CD8-positive, alpha-beta memory T cell (primary cell): ENCODE data around the gene FAM110A. TPM values are rescaled to one million over a fixed set of nuclear protein-coding genes. Genes with fewer than 3 reads are reported as not detected.
A peak's percentile ranks its signal among the peaks of the same experiment; 100 is the strongest.

ENCODE experiments used
- CTCF ChIA-PET: fragments of 350-600 bp; sonication (Branson Sonifier 250); formaldehyde crosslinking; loops from one replicate; lab custom pipeline; 2021; ENCODE audit warnings: antibody characterized with exemption; lab: Charles Lee
- POLR2A ChIA-PET: fragments of 350-600 bp; sonication (Branson Sonifier 250); formaldehyde crosslinking; loops from one replicate; lab custom pipeline; 2021; ENCODE audit warnings: antibody characterized with exemption; lab: Charles Lee
- DNase-seq, 5 donors: peaks; one replicate each; pipeline versions ENCODE4 v3.0.0 to v3.0.0-alpha.2; 2020 to 2022; ENCODE audit warnings: mixed read lengths in 1 of 5
- H3K27ac ChIP-seq: one replicate; pipeline ENCODE4 v1.7.0; 2013; ENCODE audit warnings: low read depth, mild to moderate bottlenecking, low read length, moderate library complexity
- H3K27me3 ChIP-seq: 2 replicates; pipeline ENCODE4 v1.7.0; 2013; ENCODE audit warnings: low read length, mild to moderate bottlenecking; ENCODE audit not compliant: insufficient read depth, poor library complexity, severe bottlenecking
- H3K36me3 ChIP-seq: 2 replicates; pipeline ENCODE4 v1.7.0; 2013; ENCODE audit warnings: mild to moderate bottlenecking, low read length, moderate library complexity; ENCODE audit not compliant: insufficient read depth
- H3K4me1 ChIP-seq: 2 replicates; pipeline ENCODE4 v1.7.0; 2013; ENCODE audit warnings: mild to moderate bottlenecking, low read length, moderate library complexity; ENCODE audit not compliant: insufficient read depth
- H3K4me3 ChIP-seq: 2 replicates; pipeline ENCODE4 v1.7.0; 2013; ENCODE audit warnings: mild to moderate bottlenecking, low read length
- H3K9me3 ChIP-seq: 2 replicates; pipeline ENCODE4 v1.7.0; 2013; ENCODE audit warnings: mild to moderate bottlenecking, low read length
- H3K27ac Mint-ChIP-seq, 8 donors: one replicate each; pipeline ENCODE4 v1.8.0; 2020 to 2021; ENCODE audit warnings: mixed read lengths in 8 of 8, mild to moderate bottlenecking in 6 of 8, inconsistent platforms in 3 of 8, moderate library complexity in 3 of 8
- H3K27me3 Mint-ChIP-seq, 2 donors: one replicate each; pipeline ENCODE4 v1.8.0; 2020 to 2021; ENCODE audit warnings: mixed read lengths in 2 of 2, mild to moderate bottlenecking in 1 of 2, moderate library complexity in 1 of 2
- H3K36me3 Mint-ChIP-seq, 3 donors: one replicate each; pipeline ENCODE4 v1.8.0; 2020 to 2021; ENCODE audit warnings: mixed read lengths in 3 of 3, inconsistent platforms in 1 of 3, mild to moderate bottlenecking in 1 of 3
- H3K4me1 Mint-ChIP-seq, 3 donors: one replicate each; pipeline ENCODE4 v1.8.0; 2020 to 2021; ENCODE audit warnings: mixed read lengths in 3 of 3, inconsistent platforms in 1 of 3, mild to moderate bottlenecking in 1 of 3
- H3K4me3 Mint-ChIP-seq, 7 donors: one replicate each; pipeline ENCODE4 v1.8.0; 2020 to 2021; ENCODE audit warnings: mixed read lengths in 7 of 7, mild to moderate bottlenecking in 6 of 7, moderate library complexity in 4 of 7, inconsistent platforms in 2 of 7
- H3K9me3 Mint-ChIP-seq, 5 donors: one replicate each; pipeline ENCODE4 v1.8.0; 2020 to 2022; ENCODE audit warnings: mixed read lengths in 5 of 5, mild to moderate bottlenecking in 3 of 5, moderate library complexity in 2 of 5, inconsistent platforms in 1 of 5
- polyA plus RNA-seq: library from polyadenylated mRNA; unstranded; fragments of 300-500 nt; fragmentation: Illumina TruSeq; gene quantifications from one replicate; pipeline ENCODE4 v1.2.3, GENCODE V29; 2021
- total RNA-seq, 2 experiments: library from RNA; stranded (reverse); gene quantifications; one replicate each; pipeline ENCODE4 v1.2.3, GENCODE V29; 2021

FAM110A gene
- total and polyA plus RNA-seq, 3 experiments from 2014 or later: 13.3 to 15.0 (median 14.9) TPM

GRCh38 chr20:840503-840857 is 7.0 kb downstream of the FAM110A start:
- ChIA-PET POLR2A (interaction anchor here (1.1 kb wide), 1 partner anchor 7 kb away, joined by 3 read pairs; the partner anchor contains the start of gene FAM110A), CTCF (interaction anchor here (1.5 to 1.8 kb wide), 2 partner anchors 9 to 115 kb away, joined by 5 read pairs; no protein-coding TSS in a partner anchor)
- no peaks in the 10 kb centered on the region for H3K27me3 ChIP-seq
- no peak overlapping the region for H3K4me3 ChIP-seq
- no peaks in the 10 kb centered on the region for H3K9me3 ChIP-seq
- peaks cover 43 to 64% (median 46%) of the 10 kb centered on the region in 3 donors for H3K4me1 Mint-ChIP-seq
- no peaks in the 10 kb centered on the region for H3K9me3 Mint-ChIP-seq
- peak overlapping the region in 6 of 7 donors; percentile 50 to 81 (median 58) for H3K4me3 Mint-ChIP-seq
- no peak overlapping the region for H3K27ac ChIP-seq
- H3K27me3 Mint-ChIP-seq: no peaks in the 10 kb centered on the region
- DNase-seq: no peak
- peaks cover 0 to 6% (median 0%) of the 10 kb centered on the region in 3 donors for H3K36me3 Mint-ChIP-seq
- no peaks in the 10 kb centered on the region for H3K36me3 ChIP-seq
- H3K4me1 ChIP-seq: peaks cover 49% of the 10 kb centered on the region
- peak overlapping the region in 1 of 8 donors; percentile 42 for H3K27ac Mint-ChIP-seq

- Histone ChIP-seq H3K4me3 (peak overlapping the region; percentile 12), H3K27ac (no peak overlapping the region), H3K36me3 (no peaks in the 10 kb centered on the region), H3K9me3 (no peaks in the 10 kb centered on the region), H3K4me1 (peaks cover 49% of the 10 kb centered on the region), H3K27me3 (no peaks in the 10 kb centered on the region)
- ChIA-PET POLR2A (interaction anchor here (1.1 kb wide), 1 partner anchor 8 kb away, joined by 3 read pairs; the partner anchor contains the start of gene FAM110A), CTCF (interaction anchor here (0.8 to 1.8 kb wide), 3 partner anchors 8 to 115 kb away, joined by 3 to 5 read pairs (median 5); partner anchors contain the start of gene FAM110A)
- Mint-ChIP-seq H3K27ac (peak overlapping the region in 1 of 8 donors; percentile 42), H3K27me3 (no peaks in the 10 kb centered on the region), H3K4me3 (peak overlapping the region in 6 of 7 donors; percentile 50 to 81 (median 58)), H3K36me3 (peaks cover 0 to 7% (median 0%) of the 10 kb centered on the region in 3 donors), H3K4me1 (peaks cover 42 to 64% (median 46%) of the 10 kb centered on the region in 3 donors), H3K9me3 (no peaks in the 10 kb centered on the region)
- peak in 3 of 5 donors; percentile 18 to 54 (median 20) for DNase-seq
These were observed 7.5 kb downstream of the FAM110A start for GRCh38 chr20:840858-841567.

GRCh38 chr20:841568-842546 is 8.3 kb downstream of the FAM110A start:
- H3K4me3 ChIP-seq: peak overlapping the region; percentile 22
- Mint-ChIP-seq H3K4me3 (peak overlapping the region; percentile 13 to 67 (median 44)), H3K4me1 (peaks cover 43 to 64% (median 46%) of the 10 kb centered on the region in 3 donors), H3K27me3 (peaks cover 0 to 2% of the 10 kb centered on the region in 2 donors), H3K9me3 (no peaks in the 10 kb centered on the region), H3K27ac (no peak overlapping the region), H3K36me3 (peaks cover 0 to 8% (median 0%) of the 10 kb centered on the region in 3 donors)
- POLR2A ChIA-PET: interaction anchor here (1.1 to 5.4 kb wide), 2 partner anchors 9 kb away, joined by 3 to 48 read pairs; partner anchors contain the start of gene FAM110A
- no peaks in the 10 kb centered on the region for H3K9me3 ChIP-seq
- H3K27ac ChIP-seq: no peak overlapping the region
- no peaks in the 10 kb centered on the region for H3K27me3 ChIP-seq
- peaks cover 50% of the 10 kb centered on the region for H3K4me1 ChIP-seq
- CTCF ChIA-PET: interaction anchor here (0.8 to 1.8 kb wide), 5 partner anchors 8 to 114 kb away, joined by 3 to 5 read pairs (median 5); partner anchors contain the start of gene FAM110A
- DNase-seq: no peak
- no peaks in the 10 kb centered on the region for H3K36me3 ChIP-seq

GRCh38 chr20:842547-842940 is 9.0 kb downstream of the FAM110A start:
- H3K27me3 Mint-ChIP-seq: peaks cover 0 to 2% of the 10 kb centered on the region in 2 donors
- peaks cover 46 to 64% (median 46%) of the 10 kb centered on the region in 3 donors for H3K4me1 Mint-ChIP-seq
- DNase-seq: no peak
- Histone ChIP-seq H3K4me3 (no peak overlapping the region), H3K36me3 (no peaks in the 10 kb centered on the region), H3K27ac (no peak overlapping the region), H3K9me3 (no peaks in the 10 kb centered on the region), H3K4me1 (peaks cover 50% of the 10 kb centered on the region), H3K27me3 (no peaks in the 10 kb centered on the region)
- H3K4me3 Mint-ChIP-seq: peak overlapping the region in 2 of 7 donors; percentile 50 to 59
- H3K36me3 Mint-ChIP-seq: peaks cover 0 to 8% (median 0%) of the 10 kb centered on the region in 3 donors
- CTCF ChIA-PET: interaction anchor here (1.4 to 6.1 kb wide), 3 partner anchors 9 to 27 kb away, joined by 3 to 45 read pairs (median 5); partner anchors contain the start of gene FAM110A
- peak overlapping the region in 3 of 8 donors; percentile 4 to 94 (median 52) for H3K27ac Mint-ChIP-seq
- POLR2A ChIA-PET: interaction anchor here (5.4 kb wide), 1 partner anchor 9 kb away, joined by 48 read pairs; the partner anchor contains the start of gene FAM110A
- no peaks in the 10 kb centered on the region for H3K9me3 Mint-ChIP-seq

GRCh38 chr20:843912-844311 is 10.4 kb downstream of the FAM110A start:
- H3K27ac ChIP-seq: no peak overlapping the region
- Mint-ChIP-seq H3K36me3 (peaks cover 0 to 6% (median 0%) of the 10 kb centered on the region in 3 donors), H3K9me3 (no peaks in the 10 kb centered on the region), H3K4me1 (peaks cover 42 to 65% (median 44%) of the 10 kb centered on the region in 3 donors), H3K27me3 (peaks cover 0 to 2% of the 10 kb centered on the region in 2 donors), H3K4me3 (peak overlapping the region in 6 of 7 donors; percentile 82 to 94 (median 92)), H3K27ac (peak overlapping the region in 7 of 8 donors; percentile 48 to 94 (median 87))
- H3K4me3 ChIP-seq: peak overlapping the region; percentile 83
- H3K36me3 ChIP-seq: no peaks in the 10 kb centered on the region
- ChIA-PET POLR2A (interaction anchor here (1.1 to 5.4 kb wide), 2 partner anchors 9 to 11 kb away, joined by 4 to 48 read pairs; partner anchors contain the start of gene FAM110A), CTCF (interaction anchor here (0.7 to 6.1 kb wide), 4 partner anchors 11 to 113 kb away, joined by 3 to 45 read pairs (median 4); partner anchors contain the start of gene FAM110A)
- DNase-seq: no peak
- H3K4me1 ChIP-seq: peaks cover 55% of the 10 kb centered on the region
- H3K27me3 ChIP-seq: no peaks in the 10 kb centered on the region
- no peaks in the 10 kb centered on the region for H3K9me3 ChIP-seq

- ChIA-PET POLR2A (interaction anchor here (1.1 to 5.4 kb wide), 2 partner anchors 9 to 12 kb away, joined by 4 to 48 read pairs; partner anchors contain the start of gene FAM110A), CTCF (interaction anchor here (0.7 to 6.1 kb wide), 3 partner anchors 11 to 112 kb away, joined by 3 to 45 read pairs (median 6); partner anchors contain the start of gene FAM110A)
- Mint-ChIP-seq H3K27me3 (peaks cover 0 to 2% of the 10 kb centered on the region in 2 donors), H3K4me3 (peak overlapping the region; percentile 82 to 94 (median 92)), H3K4me1 (peaks cover 42 to 67% (median 44%) of the 10 kb centered on the region in 3 donors), H3K36me3 (peaks cover 0 to 6% (median 0%) of the 10 kb centered on the region in 3 donors), H3K9me3 (no peaks in the 10 kb centered on the region), H3K27ac (peak overlapping the region; percentile 48 to 94 (median 86))
- Histone ChIP-seq H3K4me1 (peaks cover 55% of the 10 kb centered on the region), H3K36me3 (no peaks in the 10 kb centered on the region), H3K27ac (peak overlapping the region; percentile 31), H3K4me3 (peak overlapping the region; percentile 83), H3K9me3 (no peaks in the 10 kb centered on the region), H3K27me3 (no peaks in the 10 kb centered on the region)
- peak; percentile 84 to 95 (median 90) for DNase-seq
These were observed 11.1 kb downstream of the FAM110A start for GRCh38 chr20:844473-845225.
